ENCODE data around the gene LBHD1.
"Not testable (repeated sequence)": the region's sequence is repeated elsewhere in the genome, so short reads cannot be mapped to it uniquely, and the experiment has no call there.

Gene LBHD1

GRCh38 chr11:62693624-62694023, 21.6 kb upstream of the LBHD1 start:
- DNase-seq (ENCODE audit: low spot score) = not testable (repeated sequence)

- DNase-seq (ENCODE audit: low spot score) = no peak
Observed at GRCh38 chr11:62689421-62690183, 17.5 kb upstream of the LBHD1 start, which contains the start of gene LRRN4CL. TSS of gene LRRN4CL (minus strand) at chr11:62689530. CDS start at chr11:62688508, 1,022 bp downstream.

GRCh38 chr11:62688491-62688890, 16.4 kb upstream of the LBHD1 start:
- no peak for DNase-seq (ENCODE audit: low spot score)

- DNase-seq (ENCODE audit: low spot score) = no peak
Observed at GRCh38 chr11:62687508-62688396, 15.7 kb upstream of the LBHD1 start.

GRCh38 chr11:62682518-62682917, 10.5 kb upstream of the LBHD1 start:
- DNase-seq (ENCODE audit: low spot score) = no peak

- DNase-seq (ENCODE audit: low spot score) = peak; percentile 64
Observed at GRCh38 chr11:62680825-62681240, 8.8 kb upstream of the LBHD1 start.

GRCh38 chr11:62678770-62679696, 7.0 kb upstream of the LBHD1 start, which contains the start of gene UBXN1:
TSS of gene UBXN1 (minus strand) at chr11:62679073. CDS start at chr11:62678923, 150 bp downstream.
- peak; percentile 87 for DNase-seq (ENCODE audit: low spot score)

- DNase-seq (ENCODE audit: low spot score) = no peak
Observed at GRCh38 chr11:62678433-62678769, 6.3 kb upstream of the LBHD1 start.

GRCh38 chr11:62677714-62678113, 5.6 kb upstream of the LBHD1 start:
- no peak for DNase-seq (ENCODE audit: low spot score)

GRCh38 chr11:62677156-62677555, 5.1 kb upstream of the LBHD1 start:
- no peak for DNase-seq (ENCODE audit: low spot score)

- no peak for DNase-seq (ENCODE audit: low spot score)
Observed at GRCh38 chr11:62676698-62677097, 4.6 kb upstream of the LBHD1 start.

- DNase-seq (ENCODE audit: low spot score) = not testable (repeated sequence)
Observed at GRCh38 chr11:62675415-62675814, 3.3 kb upstream of the LBHD1 start.

GRCh38 chr11:62673196-62673525, 1.1 kb upstream of the LBHD1 start:
- DNase-seq (ENCODE audit: low spot score) = no peak

GRCh38 chr11:62671236-62671607, 845 bp downstream of the LBHD1 start:
- peak; percentile 42 for DNase-seq (ENCODE audit: low spot score)

GRCh38 chr11:62669420-62670161, 2.5 kb downstream of the LBHD1 start:
- no peak for DNase-seq (ENCODE audit: low spot score)

- DNase-seq (ENCODE audit: low spot score) = no peak
Observed at GRCh38 chr11:62667460-62667859, 4.6 kb downstream of the LBHD1 start.

- DNase-seq (ENCODE audit: low spot score) = no peak
Observed at GRCh38 chr11:62666259-62666926, 5.7 kb downstream of the LBHD1 start.

- DNase-seq (ENCODE audit: low spot score) = no peak
Observed at GRCh38 chr11:62665599-62666258, 6.3 kb downstream of the LBHD1 start.

GRCh38 chr11:62665075-62665598, 6.9 kb downstream of the LBHD1 start, which contains the start of the genes C11orf98 and CSKMT:
TSS of gene C11orf98 (minus strand) at chr11:62665210. CDS start at chr11:62665169, 41 bp downstream.
TSS of gene CSKMT (plus strand) at chr11:62665312. CDS start at chr11:62665880, 568 bp downstream.
- DNase-seq (ENCODE audit: low spot score) = peak; percentile 93
